ENCODE measurements around the gene S100A1. TPM values are rescaled to one million over a fixed set of nuclear protein-coding genes. Genes with fewer than 3 reads are reported as not detected.
A peak's percentile ranks its signal among the peaks of the same experiment; 100 is the strongest.
"Not testable (repeated sequence)": the region's sequence is repeated elsewhere in the genome, so short reads cannot be mapped to it uniquely, and the experiment has no call there.

S100A1 gene
- total RNA-seq, 6 experiments from 2014 or later: 0.59 to 0.96 (median 0.82) TPM; not detected in 3

DNA sequence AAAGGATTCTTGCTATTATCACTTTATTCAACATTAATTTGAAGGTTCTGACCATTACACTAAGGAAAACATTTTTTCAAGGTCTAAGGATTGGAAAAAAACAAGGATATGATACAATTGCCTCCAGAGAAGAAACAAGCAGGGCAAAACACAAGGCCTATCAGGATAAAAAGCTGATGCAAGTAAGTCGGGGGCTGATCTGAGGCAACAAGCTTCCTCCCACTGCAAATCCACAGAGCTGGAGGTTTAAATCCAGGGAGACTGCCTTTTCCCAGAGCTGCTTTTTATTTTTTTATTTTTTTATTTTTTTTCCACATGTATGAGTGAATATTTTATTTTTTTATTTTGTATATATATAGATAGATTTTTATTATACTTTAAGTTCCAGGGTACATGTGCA, 43.2 kb upstream of the S100A1 start:
- no peak overlapping the region for H3K4me3 Mint-ChIP-seq
- H3K36me3 Mint-ChIP-seq (ENCODE audit: low read depth): peaks cover 9% of the 10 kb centered on the region
- peaks cover 34% of the 10 kb centered on the region for H3K4me1 Mint-ChIP-seq (ENCODE audit: low read depth)
- H3K9me3 Mint-ChIP-seq: no peaks in the 10 kb centered on the region
- no peaks in the 10 kb centered on the region for H3K27me3 Mint-ChIP-seq (ENCODE audit: insufficient read depth)
- DNase-seq: no peak
- no peak overlapping the region for H3K27ac Mint-ChIP-seq
- TF ChIP-seq, protein P1, sequence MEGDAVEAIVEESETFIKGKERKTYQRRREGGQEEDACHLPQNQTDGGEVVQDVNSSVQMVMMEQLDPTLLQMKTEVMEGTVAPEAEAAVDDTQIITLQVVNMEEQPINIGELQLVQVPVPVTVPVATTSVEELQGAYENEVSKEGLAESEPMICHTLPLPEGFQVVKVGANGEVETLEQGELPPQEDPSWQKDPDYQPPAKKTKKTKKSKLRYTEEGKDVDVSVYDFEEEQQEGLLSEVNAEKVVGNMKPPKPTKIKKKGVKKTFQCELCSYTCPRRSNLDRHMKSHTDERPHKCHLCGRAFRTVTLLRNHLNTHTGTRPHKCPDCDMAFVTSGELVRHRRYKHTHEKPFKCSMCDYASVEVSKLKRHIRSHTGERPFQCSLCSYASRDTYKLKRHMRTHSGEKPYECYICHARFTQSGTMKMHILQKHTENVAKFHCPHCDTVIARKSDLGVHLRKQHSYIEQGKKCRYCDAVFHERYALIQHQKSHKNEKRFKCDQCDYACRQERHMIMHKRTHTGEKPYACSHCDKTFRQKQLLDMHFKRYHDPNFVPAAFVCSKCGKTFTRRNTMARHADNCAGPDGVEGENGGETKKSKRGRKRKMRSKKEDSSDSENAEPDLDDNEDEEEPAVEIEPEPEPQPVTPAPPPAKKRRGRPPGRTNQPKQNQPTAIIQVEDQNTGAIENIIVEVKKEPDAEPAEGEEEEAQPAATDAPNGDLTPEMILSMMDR (IDR thresholded peaks at IDR 0.05): no peak

DNA sequence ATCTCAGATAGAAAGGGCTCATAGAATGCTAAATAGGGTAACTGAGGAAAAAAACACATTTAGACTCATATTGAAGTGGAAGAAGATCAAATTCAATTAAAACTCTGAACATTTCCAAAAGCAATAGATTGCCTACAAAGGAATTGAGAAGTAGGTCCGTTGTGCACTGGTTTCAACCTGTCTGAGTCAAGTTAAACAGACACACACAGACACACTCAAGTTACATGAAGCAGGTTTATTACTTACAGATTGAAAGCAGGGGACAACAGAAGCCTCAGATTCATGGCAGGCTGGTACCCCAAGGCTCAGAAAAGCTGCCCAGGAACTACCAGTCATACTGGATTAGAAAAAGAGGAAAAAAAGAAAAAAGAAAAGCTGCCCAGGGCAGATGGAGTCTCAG, 41.9 kb upstream of the S100A1 start:
- no peak overlapping the region for H3K4me3 Mint-ChIP-seq
- peaks cover 9% of the 10 kb centered on the region for H3K36me3 Mint-ChIP-seq (ENCODE audit: low read depth)
- no peak for DNase-seq
- TF ChIP-seq, protein P1 (IDR thresholded peaks at IDR 0.05): no peak
- H3K4me1 Mint-ChIP-seq (ENCODE audit: low read depth): peaks cover 34% of the 10 kb centered on the region
- no peaks in the 10 kb centered on the region for H3K27me3 Mint-ChIP-seq (ENCODE audit: insufficient read depth)
- no peaks in the 10 kb centered on the region for H3K9me3 Mint-ChIP-seq
- H3K27ac Mint-ChIP-seq: no peak overlapping the region

DNA sequence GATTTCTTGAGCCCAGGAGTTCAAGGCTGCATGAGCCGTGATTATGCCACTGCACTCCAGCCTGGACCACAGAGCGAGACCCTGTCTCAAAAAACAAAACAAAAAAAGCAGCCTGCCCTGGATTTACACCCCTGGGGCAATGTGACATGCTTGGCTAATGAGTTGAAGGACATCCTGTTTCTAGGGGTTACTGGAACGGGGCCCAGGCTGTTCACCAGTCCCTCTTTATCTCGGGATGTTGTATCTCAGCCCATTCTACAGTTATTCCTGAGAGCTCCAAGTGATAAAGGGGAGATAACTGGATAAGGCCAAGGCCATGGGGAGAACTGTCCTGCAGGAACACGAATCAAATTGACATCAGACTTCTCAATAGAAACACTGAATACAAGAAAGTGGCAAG, 40.9 kb upstream of the S100A1 start:
- Mint-ChIP-seq H3K27ac (peak overlapping the region; percentile 26; the same call in 1 of the 2 replicates), H3K36me3 (ENCODE audit: low read depth) (peaks cover 9% of the 10 kb centered on the region), H3K9me3 (no peaks in the 10 kb centered on the region), H3K4me1 (ENCODE audit: low read depth) (peaks cover 34% of the 10 kb centered on the region), H3K4me3 (no peak overlapping the region), H3K27me3 (ENCODE audit: insufficient read depth) (no peaks in the 10 kb centered on the region)
- peak; percentile 30 for DNase-seq
- TF ChIP-seq, protein P1 (IDR thresholded peaks at IDR 0.05): no peak

DNA sequence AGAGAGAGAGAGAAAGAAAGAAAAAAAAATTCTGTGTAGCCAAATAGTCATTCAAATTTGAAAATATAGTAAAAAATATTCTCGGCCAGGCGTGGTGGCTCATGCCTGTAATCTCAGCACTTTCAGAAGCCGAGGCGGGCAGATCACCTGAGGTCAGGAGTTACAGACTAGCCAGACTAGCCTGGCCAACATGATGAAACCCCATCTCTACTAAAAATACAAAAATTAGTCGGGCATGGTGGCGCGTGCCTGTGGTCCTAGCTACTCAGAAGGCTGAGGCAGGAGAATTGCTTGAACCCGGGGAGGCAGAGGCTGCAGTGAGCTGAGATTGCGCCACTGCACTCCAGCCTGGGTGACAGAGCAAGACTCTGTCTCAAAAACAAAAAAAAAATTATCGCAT, 40.2 kb upstream of the S100A1 start:
- not testable (repeated sequence) for DNase-seq; H3K27me3 Mint-ChIP-seq (ENCODE audit: insufficient read depth); H3K9me3 Mint-ChIP-seq; H3K36me3 Mint-ChIP-seq (ENCODE audit: low read depth); H3K4me3 Mint-ChIP-seq
- H3K4me1 Mint-ChIP-seq (ENCODE audit: low read depth): peaks cover 34% of the 10 kb centered on the region
- H3K27ac Mint-ChIP-seq: peak overlapping the region; percentile 17; the same call in 1 of the 2 replicates

DNA sequence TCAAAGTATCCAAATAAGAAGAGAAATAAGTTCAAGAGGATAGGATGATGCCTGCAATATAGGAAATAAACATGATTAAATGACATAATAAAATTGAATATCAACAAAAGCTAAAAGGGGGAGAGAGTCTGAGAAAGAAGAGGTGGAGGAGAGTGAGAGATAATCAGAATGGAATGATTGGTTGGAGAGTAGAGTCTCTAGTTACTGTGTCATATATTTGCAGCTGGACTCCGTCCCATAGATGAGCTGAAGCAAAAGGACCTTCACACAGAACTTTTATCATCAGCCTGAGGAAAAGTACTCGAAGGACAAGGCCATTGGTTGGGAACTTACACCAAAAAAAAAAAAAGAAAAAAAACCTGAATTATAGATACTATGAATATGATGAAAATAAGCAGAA, 39.8 kb upstream of the S100A1 start:
- Mint-ChIP-seq H3K36me3 (ENCODE audit: low read depth) (peaks cover 9% of the 10 kb centered on the region), H3K4me1 (ENCODE audit: low read depth) (peaks cover 34% of the 10 kb centered on the region), H3K27me3 (ENCODE audit: insufficient read depth) (no peaks in the 10 kb centered on the region; the same call in 1 of the 2 replicates), H3K27ac (peak overlapping the region; percentile 17; the same call in 1 of the 2 replicates), H3K4me3 (no peak overlapping the region), H3K9me3 (no peaks in the 10 kb centered on the region)
- TF ChIP-seq, protein P1 (IDR thresholded peaks at IDR 0.05): no peak
- no peak for DNase-seq

DNA sequence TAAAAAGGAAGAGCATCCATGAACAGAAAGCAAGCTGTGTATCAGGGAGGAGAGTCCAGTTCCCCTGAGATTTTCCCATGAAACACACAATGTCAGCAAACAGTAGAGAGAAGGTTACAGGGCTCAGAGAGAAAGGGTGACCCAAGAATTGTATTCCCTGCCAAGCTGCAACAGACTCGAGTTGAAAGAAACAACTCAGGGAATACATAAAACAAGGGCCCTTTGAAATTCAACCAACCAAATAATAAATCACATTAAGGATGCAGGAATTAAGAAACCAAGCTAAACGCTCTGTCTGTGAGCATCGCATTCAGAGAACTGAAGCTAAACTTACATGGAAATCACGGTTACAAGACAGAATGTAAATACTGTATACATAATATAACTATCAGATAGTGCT, 35.5 kb upstream of the S100A1 start:
- TF ChIP-seq, protein P1 (IDR thresholded peaks at IDR 0.05): no peak
- H3K9me3 Mint-ChIP-seq: no peaks in the 10 kb centered on the region

More for the DNA sequence above, 35.5 kb upstream of the S100A1 start:
- no peak for DNase-seq
- no peak overlapping the region for H3K27ac Mint-ChIP-seq
- H3K4me1 Mint-ChIP-seq (ENCODE audit: low read depth): peaks cover 27% of the 10 kb centered on the region
- H3K27me3 Mint-ChIP-seq (ENCODE audit: insufficient read depth): no peaks in the 10 kb centered on the region; the same call in 1 of the 2 replicates
- no peak overlapping the region for H3K4me3 Mint-ChIP-seq
- H3K36me3 Mint-ChIP-seq (ENCODE audit: low read depth): peaks cover 19% of the 10 kb centered on the region

Data from HFFc6 (cell line).